Astrocyte of the spinal cord (primary cell): ENCODE results near the gene MLF1.

Experiments used
- DNase-seq: peaks from one replicate; pipeline ENCODE4 v3.0.0; 2011; ENCODE audit warnings: low read depth, low spot score
- H3K4me3 ChIP-seq: 2 replicates; pipeline ENCODE4 v1.5.1; 2011; ENCODE audit warnings: low read depth, mild to moderate bottlenecking, low read length, moderate library complexity
- CTCF ChIP-seq: IDR thresholded peaks from 2 replicates; pipeline ENCODE4 v1.5.1; 2012; ENCODE audit warnings: low read depth, mild to moderate bottlenecking, low read length, inconsistent platforms
- in situ Hi-C: cut with HindIII; loops from 2 replicates; pipeline ENCODE4 v1.10.0; 2017; ENCODE audit warnings: low sequenced_read_pairs

The MLF1 gene

GRCh38 chr3:158570999-158571702, at the start of gene MLF1:
Gene MLF1 (plus strand): TSS chr3:158571194. CDS start chr3:158571301, 107 bp downstream.
- H3K4me3 ChIP-seq, result peak within 1 kb of the TSS; percentile 69
- in situ Hi-C loops, result no loop called here
- peak; percentile 96 for DNase-seq
- no peak for TF ChIP-seq CTCF

- DNase-seq, result peak; percentile 60
- in situ Hi-C loops, result no loop called here
- H3K4me3 ChIP-seq, result no peak overlapping the region
- TF ChIP-seq CTCF, result no peak
Observed at GRCh38 chr3:158522221-158523136, 48.5 kb upstream of the MLF1 start.

GRCh38 chr3:158528076-158528674, 42.8 kb upstream of the MLF1 start:
- H3K4me3 ChIP-seq, result no peak overlapping the region
- TF ChIP-seq CTCF, result no peak
- in situ Hi-C loops, result no loop called here
- no peak for DNase-seq

GRCh38 chr3:158531334-158531733, 39.7 kb upstream of the MLF1 start:
- no peak overlapping the region for H3K4me3 ChIP-seq
- in situ Hi-C loops, result no loop called here
- no peak for TF ChIP-seq CTCF
- DNase-seq, result no peak

- peak; percentile 56 for DNase-seq
- no peak overlapping the region for H3K4me3 ChIP-seq
- peak; percentile 62 for TF ChIP-seq CTCF
- in situ Hi-C loops, result no loop called here
Observed at GRCh38 chr3:158532099-158532734, 38.8 kb upstream of the MLF1 start.

- in situ Hi-C loops, result no loop called here
- DNase-seq, result no peak
- no peak for TF ChIP-seq CTCF
- H3K4me3 ChIP-seq, result no peak overlapping the region
Observed at GRCh38 chr3:158535918-158536317, 35.1 kb upstream of the MLF1 start.
